ENCODE data around the gene IRF7.
A peak's percentile ranks its signal among the peaks of the same experiment; 100 is the strongest.

IRF7 gene

GRCh38 chr11:569158-569885, 46.4 kb downstream of the IRF7 start:
- peak overlapping the region; percentile 84 for H3K4me2 ChIP-seq (ENCODE audit: low read depth, low read length)
- no peaks in the 10 kb centered on the region for H3K9me2 ChIP-seq (replicated peaks; ENCODE audit: insufficient read depth, low read length)
- no peak overlapping the region for H3K27ac ChIP-seq (ENCODE audit: low read length)
- peak; percentile 2 for DNase-seq
- peak overlapping the region; percentile 57 for H2AFZ ChIP-seq (ENCODE audit: low read length)
- H3K9me3 ChIP-seq (replicated peaks; ENCODE audit: insufficient read depth, low read length) = no peaks in the 10 kb centered on the region
- peaks cover 9% of the 10 kb centered on the region for H3K27me3 ChIP-seq (replicated peaks; ENCODE audit: insufficient read depth, low read length)
- H3K4me1 ChIP-seq (ENCODE audit: low read length) = no peaks in the 10 kb centered on the region
- no peaks in the 10 kb centered on the region for H4K20me1 ChIP-seq (ENCODE audit: insufficient read depth, low read length)
- peak overlapping the region; percentile 64 for H3K4me3 ChIP-seq (ENCODE audit: low read length)
- no peaks in the 10 kb centered on the region for H3K36me3 ChIP-seq (replicated peaks; ENCODE audit: insufficient read depth, low read length)
- TF ChIP-seq, protein P1, sequence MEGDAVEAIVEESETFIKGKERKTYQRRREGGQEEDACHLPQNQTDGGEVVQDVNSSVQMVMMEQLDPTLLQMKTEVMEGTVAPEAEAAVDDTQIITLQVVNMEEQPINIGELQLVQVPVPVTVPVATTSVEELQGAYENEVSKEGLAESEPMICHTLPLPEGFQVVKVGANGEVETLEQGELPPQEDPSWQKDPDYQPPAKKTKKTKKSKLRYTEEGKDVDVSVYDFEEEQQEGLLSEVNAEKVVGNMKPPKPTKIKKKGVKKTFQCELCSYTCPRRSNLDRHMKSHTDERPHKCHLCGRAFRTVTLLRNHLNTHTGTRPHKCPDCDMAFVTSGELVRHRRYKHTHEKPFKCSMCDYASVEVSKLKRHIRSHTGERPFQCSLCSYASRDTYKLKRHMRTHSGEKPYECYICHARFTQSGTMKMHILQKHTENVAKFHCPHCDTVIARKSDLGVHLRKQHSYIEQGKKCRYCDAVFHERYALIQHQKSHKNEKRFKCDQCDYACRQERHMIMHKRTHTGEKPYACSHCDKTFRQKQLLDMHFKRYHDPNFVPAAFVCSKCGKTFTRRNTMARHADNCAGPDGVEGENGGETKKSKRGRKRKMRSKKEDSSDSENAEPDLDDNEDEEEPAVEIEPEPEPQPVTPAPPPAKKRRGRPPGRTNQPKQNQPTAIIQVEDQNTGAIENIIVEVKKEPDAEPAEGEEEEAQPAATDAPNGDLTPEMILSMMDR (IDR thresholded peaks at IDR 0.05; ENCODE audit: low read length) = no peak
- TF ChIP-seq EZH2 (optimal IDR thresholded peaks at IDR 0.05; ENCODE audit: low read depth, low read length) (no peak), EZH2phosphoT487 (IDR thresholded peaks at IDR 0.05; ENCODE audit: low read length) (no peak)
- H3K9ac ChIP-seq (ENCODE audit: low read length) = peak overlapping the region; percentile 67
- H3K79me2 ChIP-seq (ENCODE audit: low read length) = peaks cover 7% of the 10 kb centered on the region; the same call in 1 of the 2 replicates
- peaks cover 10% of the 10 kb centered on the region; the same call in 1 of the 2 replicates for H3F3A ChIP-seq (ENCODE audit: insufficient read depth, low read length)

DNA sequence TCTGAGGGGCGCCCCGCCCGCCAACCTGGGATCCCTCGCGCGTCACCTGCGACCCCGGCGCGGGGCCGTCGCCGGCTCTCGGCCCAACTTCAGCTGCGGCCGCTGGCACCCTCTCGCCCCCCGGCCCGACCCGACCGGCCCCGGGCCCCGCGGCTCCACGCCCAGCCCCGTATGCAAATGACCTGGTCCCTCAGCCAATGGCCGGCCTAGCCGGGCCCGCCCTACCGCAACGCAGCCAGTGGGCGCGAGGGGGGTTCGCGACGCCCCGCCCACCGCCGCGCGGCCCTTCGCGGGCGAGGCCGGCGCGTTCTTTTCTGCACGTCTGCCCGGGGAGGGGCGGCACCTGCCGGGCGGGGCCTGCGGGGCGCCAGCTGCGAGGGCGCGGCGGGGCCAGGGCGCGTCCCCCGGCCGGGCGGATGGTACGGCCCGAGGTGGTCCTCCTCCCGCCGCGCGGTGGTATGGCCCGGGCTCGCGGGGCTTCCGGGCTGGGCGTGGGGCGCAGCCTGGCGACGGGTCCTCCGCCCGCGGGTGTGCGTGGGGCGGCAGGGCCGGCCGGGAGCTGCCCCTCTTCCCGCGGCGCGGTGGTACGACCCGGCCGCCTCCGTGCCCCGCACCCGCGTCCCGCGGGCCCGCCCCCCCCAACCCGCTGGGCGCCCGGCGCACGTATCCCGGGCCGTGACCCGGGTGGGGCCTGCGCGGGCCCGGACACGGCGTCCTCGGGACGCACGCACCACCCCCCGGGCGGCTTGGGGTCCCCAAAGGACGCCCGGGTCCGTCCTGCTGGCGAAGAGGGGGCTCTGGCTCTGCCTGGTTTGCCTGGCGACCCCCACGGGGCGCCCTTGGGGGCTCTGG, 47.2 kb downstream of the IRF7 start:
- Histone ChIP-seq H3F3A (ENCODE audit: insufficient read depth, low read length) (peaks cover 10% of the 10 kb centered on the region; the same call in 1 of the 2 replicates), H3K9ac (ENCODE audit: low read length) (peak overlapping the region; percentile 67), H3K36me3 (replicated peaks; ENCODE audit: insufficient read depth, low read length) (no peaks in the 10 kb centered on the region), H3K4me3 (ENCODE audit: low read length) (peak overlapping the region; percentile 72), H3K4me1 (ENCODE audit: low read length) (no peaks in the 10 kb centered on the region), H3K4me2 (ENCODE audit: low read depth, low read length) (peak overlapping the region; percentile 86), H4K20me1 (ENCODE audit: insufficient read depth, low read length) (no peaks in the 10 kb centered on the region), H3K79me2 (ENCODE audit: low read length) (peaks cover 7% of the 10 kb centered on the region; the same call in 1 of the 2 replicates), H2AFZ (ENCODE audit: low read length) (peak overlapping the region; percentile 57), H3K27me3 (replicated peaks; ENCODE audit: insufficient read depth, low read length) (peaks cover 9% of the 10 kb centered on the region), H3K9me2 (replicated peaks; ENCODE audit: insufficient read depth, low read length) (no peaks in the 10 kb centered on the region), H3K9me3 (replicated peaks; ENCODE audit: insufficient read depth, low read length) (no peaks in the 10 kb centered on the region), H3K27ac (ENCODE audit: low read length) (no peak overlapping the region)
- TF ChIP-seq, protein P1 (IDR thresholded peaks at IDR 0.05; ENCODE audit: low read length) = no peak
- TF ChIP-seq EZH2phosphoT487 (IDR thresholded peaks at IDR 0.05; ENCODE audit: low read length) (no peak), EZH2 (optimal IDR thresholded peaks at IDR 0.05; ENCODE audit: low read depth, low read length) (no peak)
- DNase-seq = peak; percentile 96

- H4K20me1 ChIP-seq (ENCODE audit: insufficient read depth, low read length) = no peaks in the 10 kb centered on the region
- peak overlapping the region; percentile 72 for H3K4me3 ChIP-seq (ENCODE audit: low read length)
- TF ChIP-seq, protein P1 (IDR thresholded peaks at IDR 0.05; ENCODE audit: low read length) = no peak
- TF ChIP-seq EZH2 (optimal IDR thresholded peaks at IDR 0.05; ENCODE audit: low read depth, low read length) (no peak), EZH2phosphoT487 (IDR thresholded peaks at IDR 0.05; ENCODE audit: low read length) (no peak)
- no peak overlapping the region for H2AFZ ChIP-seq (ENCODE audit: low read length)
- no peaks in the 10 kb centered on the region for H3K4me1 ChIP-seq (ENCODE audit: low read length)
- peaks cover 7% of the 10 kb centered on the region; the same call in 1 of the 2 replicates for H3K79me2 ChIP-seq (ENCODE audit: low read length)
- no peaks in the 10 kb centered on the region for H3K9me2 ChIP-seq (replicated peaks; ENCODE audit: insufficient read depth, low read length)
- no peak overlapping the region for H3K27ac ChIP-seq (ENCODE audit: low read length)
- H3K9ac ChIP-seq (ENCODE audit: low read length) = peak overlapping the region; percentile 41; the same call in 1 of the 2 replicates
- peak; percentile 6 for DNase-seq
- no peaks in the 10 kb centered on the region for H3K9me3 ChIP-seq (replicated peaks; ENCODE audit: insufficient read depth, low read length)
- peak overlapping the region; percentile 86; the same call in 1 of the 2 replicates for H3K4me2 ChIP-seq (ENCODE audit: low read depth, low read length)
- H3K27me3 ChIP-seq (replicated peaks; ENCODE audit: insufficient read depth, low read length) = peaks cover 9% of the 10 kb centered on the region
- H3F3A ChIP-seq (ENCODE audit: insufficient read depth, low read length) = peaks cover 10% of the 10 kb centered on the region; the same call in 1 of the 2 replicates
- H3K36me3 ChIP-seq (replicated peaks; ENCODE audit: insufficient read depth, low read length) = no peaks in the 10 kb centered on the region
Measured at GRCh38 chr11:567629-568292, 48.0 kb downstream of the IRF7 start.
